ENCODE data around the gene IFT43. TPM values are rescaled to one million over a fixed set of nuclear protein-coding genes. Genes with fewer than 3 reads are reported as not detected.

Gene IFT43
- total and polyA plus RNA-seq, 9 donors: 14.2 to 48.8 (median 30.2) TPM

GRCh38 chr14:75980856-75981255 is 4.7 kb upstream of the IFT43 start:
- Histone ChIP-seq H3K9me3 (no peaks in the 10 kb centered on the region), H3K4me3 (peak overlapping the region; percentile 86), H3K36me3 (no peaks in the 10 kb centered on the region), H3K4me1 (ENCODE audit: insufficient read depth) (peaks cover 9% of the 10 kb centered on the region), H3K27ac (peak overlapping the region; percentile 95 to 98), H3K27me3 (no peaks in the 10 kb centered on the region)
- DNase-seq: peak; percentile 39 to 52 (median 42)
- WGBS, 3 donors: 42 to 57% (median 47%) methylated on average over 8 of the region's 8 CpGs
- intact Hi-C loops (cut with DNase I): loop anchor here (5.0 to 10.0 kb wide), 5 partner anchors 74 to 404 kb away; partner anchors contain the start of gene FLVCR2 (in 2 of the 4)
- TF ChIP-seq POLR2A (IDR thresholded peaks at IDR 0.05) (no peak), EP300 (IDR thresholded peaks at IDR 0.05) (no peak)
- TF ChIP-seq, protein P1, sequence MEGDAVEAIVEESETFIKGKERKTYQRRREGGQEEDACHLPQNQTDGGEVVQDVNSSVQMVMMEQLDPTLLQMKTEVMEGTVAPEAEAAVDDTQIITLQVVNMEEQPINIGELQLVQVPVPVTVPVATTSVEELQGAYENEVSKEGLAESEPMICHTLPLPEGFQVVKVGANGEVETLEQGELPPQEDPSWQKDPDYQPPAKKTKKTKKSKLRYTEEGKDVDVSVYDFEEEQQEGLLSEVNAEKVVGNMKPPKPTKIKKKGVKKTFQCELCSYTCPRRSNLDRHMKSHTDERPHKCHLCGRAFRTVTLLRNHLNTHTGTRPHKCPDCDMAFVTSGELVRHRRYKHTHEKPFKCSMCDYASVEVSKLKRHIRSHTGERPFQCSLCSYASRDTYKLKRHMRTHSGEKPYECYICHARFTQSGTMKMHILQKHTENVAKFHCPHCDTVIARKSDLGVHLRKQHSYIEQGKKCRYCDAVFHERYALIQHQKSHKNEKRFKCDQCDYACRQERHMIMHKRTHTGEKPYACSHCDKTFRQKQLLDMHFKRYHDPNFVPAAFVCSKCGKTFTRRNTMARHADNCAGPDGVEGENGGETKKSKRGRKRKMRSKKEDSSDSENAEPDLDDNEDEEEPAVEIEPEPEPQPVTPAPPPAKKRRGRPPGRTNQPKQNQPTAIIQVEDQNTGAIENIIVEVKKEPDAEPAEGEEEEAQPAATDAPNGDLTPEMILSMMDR (IDR thresholded peaks at IDR 0.05): no peak

- Histone ChIP-seq H3K36me3 (no peaks in the 10 kb centered on the region), H3K4me1 (ENCODE audit: insufficient read depth) (peaks cover 12% of the 10 kb centered on the region), H3K4me3 (peak within 1 kb of the TSS; percentile 86), H3K9me3 (no peaks in the 10 kb centered on the region), H3K27ac (peak within 1 kb of the TSS; percentile 95 to 98), H3K27me3 (no peaks in the 10 kb centered on the region)
- intact Hi-C loops (cut with DNase I): loop anchor here (2.0 to 10.0 kb wide), 6 partner anchors 74 to 404 kb away; partner anchors contain the start of gene FLVCR2 (in 2 of the 4)
- WGBS, 3 donors: 1% methylated on average over 26 of the region's 26 CpGs
- peak; percentile 74 for TF ChIP-seq POLR2A (IDR thresholded peaks at IDR 0.05)
- TF ChIP-seq, protein P1 (IDR thresholded peaks at IDR 0.05): no peak
- TF ChIP-seq EP300 (IDR thresholded peaks at IDR 0.05): no peak
- peak; percentile 81 to 89 (median 82) for DNase-seq
Observed at GRCh38 chr14:75981426-75982265, 3.9 kb upstream of the IFT43 start, which contains the start of gene TGFB3. Gene TGFB3 (minus strand): TSS chr14:75981995. CDS start chr14:75980893, 1,102 bp downstream.

DNA sequence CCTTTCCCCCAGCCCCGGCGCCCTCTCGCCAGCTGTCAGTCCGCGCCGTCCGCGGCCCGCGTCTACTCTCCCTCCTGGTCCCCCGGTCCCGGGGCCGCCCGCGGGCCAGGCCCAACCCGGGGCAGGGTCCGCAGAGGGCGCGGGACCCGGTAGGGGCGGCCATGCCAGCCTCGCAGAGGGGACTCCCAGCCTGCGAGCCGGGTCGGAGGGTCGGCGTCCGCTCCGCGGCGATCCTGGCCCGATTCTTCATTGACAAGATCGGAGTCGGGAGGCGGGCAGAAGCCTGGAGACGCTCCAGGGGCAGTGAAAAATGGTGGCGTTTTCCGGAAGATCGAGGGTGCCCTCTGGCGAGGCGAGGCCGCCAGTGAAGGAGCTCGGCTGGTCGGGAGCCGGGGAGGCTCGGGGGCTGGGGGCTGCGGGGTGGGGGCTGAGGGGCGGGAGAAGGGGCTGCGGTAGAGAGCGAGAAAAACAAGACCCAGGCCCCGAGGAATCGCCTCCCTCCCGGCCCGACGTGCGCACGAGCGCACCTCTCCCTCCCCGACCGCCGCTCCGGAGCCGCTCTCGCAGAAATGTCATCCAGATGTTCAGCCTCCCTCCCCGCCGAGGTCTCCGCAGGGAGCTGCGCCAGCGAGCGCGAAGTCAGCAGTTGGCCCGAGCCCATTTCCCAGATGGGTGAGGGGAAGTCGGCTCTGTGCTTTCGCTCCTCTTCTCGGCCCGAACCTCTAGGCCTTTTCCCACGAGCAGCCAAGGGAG is 3.1 kb upstream of the IFT43 start:
- H3K27me3 ChIP-seq: no peaks in the 10 kb centered on the region
- peak; percentile 85 to 93 (median 90) for DNase-seq
- intact Hi-C loops (cut with DNase I): loop anchor here (2.0 to 10.0 kb wide), 6 partner anchors 75 to 405 kb away; partner anchors contain the start of gene FLVCR2 (in 2 of the 4)
- H3K36me3 ChIP-seq: no peaks in the 10 kb centered on the region
- WGBS, 3 donors: 1% methylated on average over 72 to 77 of the region's 77 CpGs
- H3K4me1 ChIP-seq (ENCODE audit: insufficient read depth): peaks cover 12% of the 10 kb centered on the region
- peak overlapping the region; percentile 86 for H3K4me3 ChIP-seq
- no peaks in the 10 kb centered on the region for H3K9me3 ChIP-seq
- no peak for TF ChIP-seq EP300 (IDR thresholded peaks at IDR 0.05)
- TF ChIP-seq, protein P1 (IDR thresholded peaks at IDR 0.05): peak; percentile 23 to 41 (median 24)
- TF ChIP-seq POLR2A (IDR thresholded peaks at IDR 0.05): peak; percentile 15
- H3K27ac ChIP-seq: peak overlapping the region; percentile 95 to 98

GRCh38 chr14:75983019-75983358 is 2.6 kb upstream of the IFT43 start:
- Histone ChIP-seq H3K9me3 (no peaks in the 10 kb centered on the region), H3K36me3 (no peaks in the 10 kb centered on the region), H3K27ac (peak overlapping the region; percentile 95 to 98), H3K4me1 (ENCODE audit: insufficient read depth) (peaks cover 12% of the 10 kb centered on the region), H3K4me3 (peak overlapping the region; percentile 86), H3K27me3 (no peaks in the 10 kb centered on the region)
- WGBS, 3 donors: 37 to 39% (median 37%) methylated on average over 7 of the region's 7 CpGs
- TF ChIP-seq, protein P1 (IDR thresholded peaks at IDR 0.05): no peak
- TF ChIP-seq EP300 (IDR thresholded peaks at IDR 0.05) (no peak), POLR2A (IDR thresholded peaks at IDR 0.05) (no peak)
- DNase-seq: no peak
- intact Hi-C loops (cut with DNase I): loop anchor here (2.0 to 10.0 kb wide), 6 partner anchors 76 to 406 kb away; partner anchors contain the start of gene FLVCR2 (in 2 of the 4)
